Transverse colon (tissue), 4 donors: Measurements from ENCODE around the gene MTOR. TPM values are rescaled to one million over a fixed set of nuclear protein-coding genes. Genes with fewer than 3 reads are reported as not detected.

Source experiments
- DNase-seq: peaks from one replicate; pipeline ENCODE4 v3.0.0-alpha.2; 2019
- H3K27ac ChIP-seq, 4 donors: fragments of 200-600 bp; sonication (generic); 2 replicates each; pipeline ENCODE4 v1.5.1; 2016 to 2018; ENCODE audit warnings: inconsistent platforms in 4 of 4
- H3K27me3 ChIP-seq: fragments of 200-600 bp; sonication (generic); 2 replicates; pipeline ENCODE4 v1.5.1; 2017; ENCODE audit warnings: inconsistent platforms
- H3K36me3 ChIP-seq, 4 donors: fragments of 200-600 bp; sonication (generic); 2 replicates each; pipeline ENCODE4 v1.5.1; 2017 to 2019; ENCODE audit warnings: inconsistent platforms in 4 of 4
- H3K4me1 ChIP-seq, 4 donors: fragments of 200-600 bp; sonication (generic); 2 replicates each; pipeline ENCODE4 v1.5.1; 2017 to 2020; ENCODE audit warnings: inconsistent platforms in 4 of 4
- H3K4me3 ChIP-seq, 4 donors: fragments of 200-600 bp; sonication (generic); 1 replicate in 1 of 4; 2 replicates in 3 of 4; pipeline versions ENCODE4 v1.5.1 to v1.6.1; 2017 to 2019; ENCODE audit warnings: inconsistent platforms in 4 of 4
- H3K9me3 ChIP-seq, 2 donors: fragments of 200-600 bp; sonication (generic); 2 replicates each; pipeline ENCODE4 v1.5.1; 2017 to 2019; ENCODE audit warnings: inconsistent platforms in 2 of 2
- EP300 ChIP-seq: sonication (generic); formaldehyde crosslinking; IDR thresholded peaks from one replicate; pipeline ENCODE4 v1.6.1; 2017; ENCODE audit warnings: antibody characterized with exemption, low read depth
- POLR2A ChIP-seq: fragments of 450-650 bp; IDR thresholded peaks from one replicate; pipeline ENCODE4 v1.6.1; 2016; ENCODE audit warnings: antibody characterized with exemption, mild to moderate bottlenecking, moderate library complexity
- POLR2AphosphoS5 ChIP-seq, 3 donors: sonication (generic); formaldehyde crosslinking; IDR thresholded peaks; one replicate each; pipeline ENCODE4 v1.6.1; 2016; ENCODE audit warnings: antibody characterized with exemption in 3 of 3
- WGBS, 2 donors: methylation state at CpG; one replicate each; pipeline ENCODE4 v1.1.5; 2018; ENCODE audit warnings: low coverage in 1 of 2; 5-methylcytosine and 5-hydroxymethylcytosine counted together
- in situ Hi-C, 4 donors: fragments of 200-750 bp; cut with MboI; loops; one replicate each; pipeline versions ENCODE4 v1.15.0 to v1.15.1; 2017; ENCODE audit warnings: low sequenced_read_pairs in 3 of 4, low pct_ligation_motif_present in 1 of 4, low pct_unique_long_range_greater_than_20kb in 1 of 4
- intact Hi-C: fragments of 100-400 bp; cut with DNase I; formaldehyde crosslinking; loops from one replicate; pipeline ENCODE4 v1.15.1; 2023; ENCODE audit warnings: low total_unique reads
- total RNA-seq, 4 donors: library from RNA; depleted of rRNA; stranded (reverse); fragments of >200 nt; gene quantifications; one replicate each; pipeline ENCODE4 v1.1.0, GENCODE V29; 2016
- TF ChIP-seq, protein P1 (sequence below), 5 experiments: fragments of 200-600 bp in 3 of 5; fragments of 450-650 bp in 2 of 5; sonication (generic) in 3 of 5; IDR thresholded peaks; 1 replicate in 2 of 5; 2 replicates in 3 of 5; pipeline ENCODE4 v1.5.1; 2016 to 2017; ENCODE audit warnings: antibody characterized with exemption in 5 of 5, inconsistent platforms in 3 of 5, mild to moderate bottlenecking in 2 of 5, moderate library complexity in 1 of 5

MTOR gene
- total RNA-seq, 4 donors from 2014 or later, result 31.0 to 45.6 (median 40.6) TPM

GRCh38 chr1:11193376-11193775 lies 69.0 kb downstream of the MTOR start:
- no peak for TF ChIP-seq EP300
- TF ChIP-seq, protein P1, sequence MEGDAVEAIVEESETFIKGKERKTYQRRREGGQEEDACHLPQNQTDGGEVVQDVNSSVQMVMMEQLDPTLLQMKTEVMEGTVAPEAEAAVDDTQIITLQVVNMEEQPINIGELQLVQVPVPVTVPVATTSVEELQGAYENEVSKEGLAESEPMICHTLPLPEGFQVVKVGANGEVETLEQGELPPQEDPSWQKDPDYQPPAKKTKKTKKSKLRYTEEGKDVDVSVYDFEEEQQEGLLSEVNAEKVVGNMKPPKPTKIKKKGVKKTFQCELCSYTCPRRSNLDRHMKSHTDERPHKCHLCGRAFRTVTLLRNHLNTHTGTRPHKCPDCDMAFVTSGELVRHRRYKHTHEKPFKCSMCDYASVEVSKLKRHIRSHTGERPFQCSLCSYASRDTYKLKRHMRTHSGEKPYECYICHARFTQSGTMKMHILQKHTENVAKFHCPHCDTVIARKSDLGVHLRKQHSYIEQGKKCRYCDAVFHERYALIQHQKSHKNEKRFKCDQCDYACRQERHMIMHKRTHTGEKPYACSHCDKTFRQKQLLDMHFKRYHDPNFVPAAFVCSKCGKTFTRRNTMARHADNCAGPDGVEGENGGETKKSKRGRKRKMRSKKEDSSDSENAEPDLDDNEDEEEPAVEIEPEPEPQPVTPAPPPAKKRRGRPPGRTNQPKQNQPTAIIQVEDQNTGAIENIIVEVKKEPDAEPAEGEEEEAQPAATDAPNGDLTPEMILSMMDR (IDR thresholded peaks at IDR 0.05), result no peak
- TF ChIP-seq POLR2A, result no peak
- no peak for TF ChIP-seq POLR2AphosphoS5 (IDR thresholded peaks at IDR 0.05)
- Histone ChIP-seq H3K9me3 (no peaks in the 10 kb centered on the region), H3K27ac (no peak overlapping the region), H3K27me3 (no peaks in the 10 kb centered on the region), H3K4me1 (no peaks in the 10 kb centered on the region), H3K36me3 (peaks cover 0 to 20% (median 8%) of the 10 kb centered on the region in 4 donors), H3K4me3 (no peak overlapping the region)
- intact Hi-C loops (no loop called here), in situ Hi-C loops (no loop called here)
- WGBS, 2 donors, result 98% methylated on average over 11 of the region's 11 CpGs; no CpG with 5 or more reads in 1 of the 2 donors
- DNase-seq, result no peak

- in situ Hi-C loops (no loop called here), intact Hi-C loops (no loop called here)
- Histone ChIP-seq H3K9me3 (no peaks in the 10 kb centered on the region), H3K4me1 (no peaks in the 10 kb centered on the region), H3K27ac (no peak within 1 kb of the TSS), H3K27me3 (no peaks in the 10 kb centered on the region), H3K36me3 (peaks cover 0 to 8% (median 2%) of the 10 kb centered on the region in 4 donors), H3K4me3 (no peak within 1 kb of the TSS)
- WGBS, 2 donors, result 84 to 89% methylated on average over 3 to 8 of the region's 8 CpGs
- DNase-seq, result no peak
- TF ChIP-seq POLR2AphosphoS5 (IDR thresholded peaks at IDR 0.05) (no peak), POLR2A (no peak), EP300 (no peak)
- TF ChIP-seq, protein P1 (IDR thresholded peaks at IDR 0.05), result no peak
Observed at GRCh38 chr1:11188858-11189451, 73.4 kb downstream of the MTOR start, which contains the start of gene ANGPTL7. Gene ANGPTL7, plus strand, starts transcription at chr1:11189355. Its CDS starts 225 bp downstream, at chr1:11189580.

- 60 to 71% methylated on average over 1 of the region's 1 CpG for WGBS, 2 donors
- TF ChIP-seq, protein P1 (IDR thresholded peaks at IDR 0.05), result no peak
- TF ChIP-seq EP300, result no peak
- TF ChIP-seq POLR2AphosphoS5 (IDR thresholded peaks at IDR 0.05), result no peak
- TF ChIP-seq POLR2A, result no peak
- Histone ChIP-seq H3K9me3 (no peaks in the 10 kb centered on the region), H3K36me3 (peaks cover 0 to 8% (median 2%) of the 10 kb centered on the region in 4 donors), H3K27ac (no peak overlapping the region), H3K4me3 (no peak overlapping the region), H3K4me1 (no peaks in the 10 kb centered on the region), H3K27me3 (no peaks in the 10 kb centered on the region)
- no peak for DNase-seq
- in situ Hi-C loops (no loop called here), intact Hi-C loops (no loop called here)
Observed at GRCh38 chr1:11188381-11188780, 74.0 kb downstream of the MTOR start.

DNA sequence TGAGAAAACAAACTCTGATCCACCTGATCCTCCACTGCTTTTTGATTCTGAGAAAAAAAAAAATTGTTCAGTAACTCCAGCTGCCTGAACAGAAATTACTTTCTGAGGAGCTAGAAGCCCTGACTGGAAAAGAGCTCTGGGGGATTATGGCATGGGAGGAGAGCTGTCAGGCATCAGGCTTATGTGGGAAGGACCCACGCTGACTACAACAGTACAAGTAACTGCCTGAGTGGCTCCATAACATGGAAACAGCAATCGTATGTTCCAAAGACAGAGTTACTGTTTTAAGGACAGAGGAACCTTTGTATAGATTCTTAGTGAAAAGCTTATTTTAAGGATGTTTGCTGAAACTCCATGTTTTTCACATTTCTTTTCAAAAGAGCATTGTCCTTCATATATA lies 74.4 kb downstream of the MTOR start:
- H3K36me3 ChIP-seq, result peaks cover 0 to 8% (median 2%) of the 10 kb centered on the region in 4 donors

More for the DNA sequence above, 74.4 kb downstream of the MTOR start:
- TF ChIP-seq POLR2AphosphoS5 (IDR thresholded peaks at IDR 0.05) (no peak), EP300 (no peak), POLR2A (no peak)
- TF ChIP-seq, protein P1 (IDR thresholded peaks at IDR 0.05), result no peak
- H3K4me1 ChIP-seq, result no peaks in the 10 kb centered on the region
- H3K9me3 ChIP-seq, result no peaks in the 10 kb centered on the region
- no peak for DNase-seq
- H3K27me3 ChIP-seq, result no peaks in the 10 kb centered on the region
- no peak overlapping the region for H3K27ac ChIP-seq
- intact Hi-C loops (no loop called here), in situ Hi-C loops (no loop called here)
- 86 to 100% methylated on average over 1 to 2 of the region's 2 CpGs for WGBS, 2 donors
- H3K4me3 ChIP-seq, result no peak overlapping the region
